ENCODE results near the gene COX5A. TPM values are rescaled to one million over a fixed set of nuclear protein-coding genes. Genes with fewer than 3 reads are reported as not detected.

COX5A gene
- 100 to 1,000 TPM; 314 to 323 TPM for total RNA-seq

DNA sequence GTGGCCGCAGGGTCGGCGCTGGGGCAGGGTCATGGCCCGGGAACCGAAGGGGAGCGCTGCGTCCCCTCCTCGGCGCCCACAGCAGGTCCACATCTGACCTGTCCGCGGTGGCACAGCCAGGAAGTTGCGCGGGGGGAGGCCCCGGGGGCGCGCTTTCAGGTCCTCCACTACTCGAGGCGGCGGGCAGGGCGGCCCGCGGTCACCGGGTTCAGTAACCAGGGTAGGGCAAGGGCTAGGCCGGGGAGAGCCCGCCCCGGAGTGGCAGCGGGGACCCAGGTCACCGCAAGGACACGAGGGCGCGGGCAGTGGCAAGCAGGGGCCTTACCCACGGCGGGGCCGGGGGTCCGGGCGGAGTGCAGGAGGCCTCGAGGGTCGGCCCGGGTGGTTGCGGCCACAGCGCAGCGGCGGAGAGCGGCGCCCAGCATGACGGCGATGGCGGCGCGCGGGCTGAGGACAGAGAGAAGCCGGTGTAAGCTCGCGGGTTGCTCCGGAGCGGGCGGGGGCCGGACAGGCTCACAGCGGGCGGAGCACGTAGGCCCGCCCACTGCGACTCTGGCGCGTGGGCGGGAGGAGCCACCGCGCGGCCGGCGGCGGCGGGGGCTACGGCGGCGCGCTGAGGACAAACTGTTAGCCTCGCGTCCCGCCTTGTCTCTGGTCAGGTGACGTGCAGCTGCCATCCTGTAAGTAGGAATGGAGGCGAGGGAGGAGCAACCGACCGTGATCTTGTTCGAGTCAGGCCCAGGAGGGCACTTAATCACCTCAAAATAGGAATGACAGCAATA is at the start of gene COX5A:
TSS of gene COX5A (minus strand) at position 484 of the 782 bp plus-strand sequence. CDS start at position 425, 59 bp downstream.
- Mint-ChIP-seq H3K9me3 (no peaks in the 10 kb centered on the region), H3K36me3 (peaks cover 13 to 17% of the 10 kb centered on the region in 2 donors), H3K27ac (peak within 1 kb of the TSS; percentile 90 to 94)
- peak; percentile 92 to 96 for DNase-seq (ENCODE audit: low spot score in 2 of 2)
- ATAC-seq, result peak; percentile 92 to 97

DNA sequence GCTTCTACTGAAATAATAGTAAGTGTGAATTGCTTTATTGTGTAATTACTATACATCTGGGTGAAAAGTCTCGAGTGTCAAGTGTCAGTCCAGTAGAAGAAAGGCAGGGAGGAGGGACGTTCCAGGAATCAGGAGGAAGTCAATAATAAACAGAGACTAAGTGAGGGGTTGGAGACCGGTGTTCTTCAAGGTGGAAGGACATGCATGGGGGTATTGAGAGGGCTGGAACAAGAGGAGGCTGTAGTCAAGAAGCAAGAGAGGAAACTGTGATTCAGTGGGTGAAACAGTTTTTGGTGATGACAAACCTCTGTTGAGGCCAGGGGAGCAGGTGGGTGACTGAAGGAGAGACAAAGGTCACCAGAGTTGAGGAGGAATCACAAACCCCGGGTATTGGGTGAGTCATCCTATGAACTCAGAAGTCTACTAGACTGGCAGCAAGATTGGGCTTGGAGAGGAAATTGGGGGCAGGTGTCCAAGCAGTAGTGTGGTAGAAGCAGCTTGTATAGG is 45.9 kb upstream of the COX5A start:
- H3K27ac Mint-ChIP-seq, result peak overlapping the region; percentile 65 to 70

DNA sequence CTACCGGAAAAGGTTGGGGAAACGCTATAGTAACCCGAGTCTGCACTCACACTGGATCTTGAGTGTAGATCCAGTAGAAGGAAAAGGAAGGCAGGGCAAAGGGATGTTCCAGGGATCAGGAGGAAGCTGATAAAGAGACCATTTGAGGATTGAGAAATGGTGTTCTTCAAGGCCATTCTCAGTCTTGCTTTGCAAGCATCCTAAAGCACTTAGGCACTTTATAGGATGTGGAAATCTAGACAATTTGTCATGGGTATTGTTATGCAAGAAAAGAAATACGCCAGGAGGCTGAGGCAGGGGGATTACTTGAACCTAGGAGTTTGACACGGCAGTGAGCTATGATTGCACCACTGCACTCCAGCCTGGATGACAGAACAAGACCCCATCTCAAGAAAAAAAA is 44.3 kb upstream of the COX5A start:
- Mint-ChIP-seq H3K27ac (no peak overlapping the region), H3K9me3 (no peaks in the 10 kb centered on the region), H3K36me3 (no peaks in the 10 kb centered on the region)
- ATAC-seq, result no peak
- DNase-seq (ENCODE audit: low spot score in 2 of 2), result no peak

More for the DNA sequence above, 45.9 kb upstream of the COX5A start:
- H3K36me3 Mint-ChIP-seq, result no peaks in the 10 kb centered on the region
- DNase-seq (ENCODE audit: low spot score in 2 of 2) (peak; percentile 70 to 72), ATAC-seq (peak; percentile 98 to 99)
- H3K9me3 Mint-ChIP-seq, result no peaks in the 10 kb centered on the region

DNA sequence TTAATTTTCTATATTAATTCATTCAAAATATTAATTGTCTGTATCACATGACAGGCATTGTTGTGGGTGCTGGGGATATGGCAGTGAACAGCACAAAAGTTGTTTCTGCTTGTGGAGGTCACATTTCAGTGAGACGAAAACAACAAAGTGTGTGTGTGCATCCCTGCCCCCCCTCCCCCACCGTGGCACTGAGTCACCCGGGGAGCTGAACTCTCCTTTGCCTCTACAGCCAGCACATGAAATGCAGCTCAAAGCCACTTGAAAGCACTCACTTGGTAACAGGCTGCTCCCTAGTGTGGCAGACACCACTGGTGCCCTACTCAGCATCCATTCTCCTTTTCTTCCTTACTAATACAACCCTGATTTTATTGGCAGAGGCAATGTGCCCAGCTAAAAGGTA is 40.6 kb upstream of the COX5A start:
- peak in 1 of 2 donors; percentile 54 for DNase-seq (ENCODE audit: low spot score in 2 of 2)
- peak; percentile 81 to 88 for ATAC-seq
- no peaks in the 10 kb centered on the region for H3K9me3 Mint-ChIP-seq
- H3K36me3 Mint-ChIP-seq, result no peaks in the 10 kb centered on the region
- no peak overlapping the region for H3K27ac Mint-ChIP-seq

DNA sequence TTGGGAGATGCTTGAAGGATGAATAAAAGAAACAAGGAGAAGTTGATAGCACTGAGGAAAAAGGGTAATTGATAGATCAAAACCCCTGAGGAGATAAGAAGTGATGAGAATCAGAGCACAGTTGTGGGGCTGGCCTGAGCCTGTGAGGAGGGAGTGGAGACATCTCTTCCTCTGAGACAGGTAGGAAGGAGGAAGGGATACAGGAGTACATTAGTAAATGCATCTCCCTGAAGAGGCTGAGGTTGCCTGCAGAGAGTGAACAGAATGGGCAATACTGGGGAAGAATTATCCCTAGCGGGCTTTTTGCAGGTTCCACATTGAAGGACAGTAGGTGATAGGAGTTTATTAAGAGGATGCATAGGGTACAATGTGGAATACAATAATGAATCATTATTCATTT is 40.2 kb upstream of the COX5A start:
- ATAC-seq (peak in 1 of 2 donors; percentile 47), DNase-seq (ENCODE audit: low spot score in 2 of 2) (no peak)
- H3K36me3 Mint-ChIP-seq, result no peaks in the 10 kb centered on the region
- peak overlapping the region in 1 of 2 donors; percentile 8 for H3K27ac Mint-ChIP-seq
- H3K9me3 Mint-ChIP-seq, result no peaks in the 10 kb centered on the region

DNA sequence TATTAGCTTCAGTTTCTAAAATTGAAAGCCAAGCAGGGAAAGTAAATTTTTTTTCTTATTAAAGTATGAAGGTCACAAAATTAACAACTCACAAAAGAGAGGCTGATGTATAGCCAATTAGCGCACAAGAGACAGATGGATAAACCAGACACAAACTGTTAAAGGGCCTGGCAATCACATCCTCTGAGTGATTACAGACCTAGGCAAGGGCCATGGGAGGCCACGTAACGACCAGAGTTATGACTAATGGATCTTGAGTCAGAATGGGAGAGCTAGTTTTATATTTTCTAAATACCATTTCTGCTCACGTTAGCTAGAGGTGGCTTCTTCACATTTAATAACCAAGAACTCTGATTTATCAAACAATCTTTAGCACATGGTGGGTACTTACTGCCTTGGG is 39.7 kb upstream of the COX5A start:
- DNase-seq (ENCODE audit: low spot score in 2 of 2) (peak in 1 of 2 donors; percentile 51), ATAC-seq (peak; percentile 94 to 95)
- Mint-ChIP-seq H3K27ac (peak overlapping the region in 1 of 2 donors; percentile 8), H3K36me3 (no peaks in the 10 kb centered on the region), H3K9me3 (no peaks in the 10 kb centered on the region)

DNA sequence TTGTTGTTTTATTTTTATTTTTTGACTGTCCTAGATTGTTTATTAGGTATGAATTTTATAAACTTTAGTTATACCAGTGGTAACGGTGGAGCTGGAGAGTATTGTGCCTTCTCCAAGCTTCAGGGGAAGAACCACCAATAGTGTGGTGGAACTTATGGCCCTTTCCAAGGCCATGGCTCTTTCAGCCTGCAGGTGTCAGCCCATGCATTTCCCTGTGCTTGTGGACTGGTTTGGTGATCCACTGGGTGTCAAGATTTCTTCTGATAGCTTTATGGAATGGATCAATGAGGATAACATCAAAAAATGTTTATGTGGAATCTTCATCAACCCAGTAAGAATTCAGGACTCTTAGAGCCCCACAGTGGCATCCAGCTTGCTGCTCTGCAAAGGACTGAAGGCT is 38.3 kb upstream of the COX5A start:
- ATAC-seq, result no peak
- Mint-ChIP-seq H3K36me3 (no peaks in the 10 kb centered on the region), H3K9me3 (no peaks in the 10 kb centered on the region), H3K27ac (no peak overlapping the region)
- no peak for DNase-seq (ENCODE audit: low spot score in 2 of 2)

DNA sequence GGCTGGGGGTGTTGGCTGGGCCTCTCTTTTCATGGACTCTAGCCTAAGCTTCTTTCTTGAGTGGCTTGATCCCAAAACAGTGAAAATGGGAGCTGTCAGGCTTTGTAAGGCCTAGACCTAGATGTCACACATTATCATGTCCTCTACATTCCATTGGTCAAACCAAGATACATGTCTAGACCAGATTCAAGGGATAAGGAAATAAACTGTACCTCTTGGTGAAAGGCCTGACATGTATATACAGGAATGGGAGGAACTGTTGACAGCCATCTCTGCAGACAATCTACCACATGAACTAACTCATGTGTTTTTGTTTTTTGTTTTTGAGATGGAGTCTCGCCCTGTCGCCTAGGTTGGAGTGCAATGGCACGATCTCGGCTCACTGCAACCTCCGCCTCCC is 29.8 kb upstream of the COX5A start:
- ATAC-seq (no peak), DNase-seq (ENCODE audit: low spot score in 2 of 2) (no peak)
- Mint-ChIP-seq H3K36me3 (no peaks in the 10 kb centered on the region), H3K9me3 (no peaks in the 10 kb centered on the region), H3K27ac (no peak overlapping the region)

DNA sequence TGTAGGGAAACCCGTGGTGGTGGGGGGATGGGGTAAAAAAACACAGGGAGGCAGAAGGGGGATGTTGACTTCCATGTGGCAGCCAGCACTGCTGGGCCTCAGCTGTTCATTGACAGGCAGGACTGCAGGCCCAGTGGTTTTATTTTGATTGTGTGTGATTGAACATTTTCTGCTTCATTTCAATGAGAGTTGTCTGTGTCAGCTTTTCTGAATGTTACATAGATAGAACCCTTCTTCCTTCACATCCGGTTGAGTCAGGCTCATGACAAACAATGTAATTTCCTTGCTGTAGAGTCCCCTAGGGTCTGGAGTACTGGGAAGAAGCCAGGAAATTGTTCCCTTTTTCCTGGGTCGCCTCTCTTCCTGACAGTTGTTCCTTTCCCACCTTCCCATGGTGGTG is 26.9 kb upstream of the COX5A start:
- H3K9me3 Mint-ChIP-seq, result no peaks in the 10 kb centered on the region
- no peak for ATAC-seq
- no peak for DNase-seq (ENCODE audit: low spot score in 2 of 2)
- peak overlapping the region in 1 of 2 donors; percentile 50 for H3K27ac Mint-ChIP-seq
- H3K36me3 Mint-ChIP-seq, result no peaks in the 10 kb centered on the region

DNA sequence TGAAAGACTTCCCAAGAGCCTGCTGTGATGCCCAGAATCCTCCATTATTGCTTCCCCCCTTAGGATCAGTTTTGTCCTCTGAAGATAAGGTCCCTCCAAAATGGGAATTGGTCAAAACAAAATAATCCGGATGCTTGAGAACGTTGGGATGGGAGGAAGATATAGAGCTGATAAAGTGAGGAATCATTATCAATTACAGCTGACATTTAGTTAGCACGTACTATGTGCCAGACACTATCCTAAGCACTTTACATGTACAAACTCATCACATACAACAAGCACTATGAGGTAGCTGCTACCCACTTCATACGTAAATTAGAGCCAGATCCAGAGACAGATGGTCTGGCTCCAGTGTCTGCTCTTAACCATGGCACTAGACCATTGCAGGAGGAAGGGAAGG is 25.3 kb upstream of the COX5A start:
- DNase-seq (ENCODE audit: low spot score in 2 of 2) (no peak), ATAC-seq (no peak)
- Mint-ChIP-seq H3K9me3 (no peaks in the 10 kb centered on the region), H3K27ac (no peak overlapping the region), H3K36me3 (no peaks in the 10 kb centered on the region)

DNA sequence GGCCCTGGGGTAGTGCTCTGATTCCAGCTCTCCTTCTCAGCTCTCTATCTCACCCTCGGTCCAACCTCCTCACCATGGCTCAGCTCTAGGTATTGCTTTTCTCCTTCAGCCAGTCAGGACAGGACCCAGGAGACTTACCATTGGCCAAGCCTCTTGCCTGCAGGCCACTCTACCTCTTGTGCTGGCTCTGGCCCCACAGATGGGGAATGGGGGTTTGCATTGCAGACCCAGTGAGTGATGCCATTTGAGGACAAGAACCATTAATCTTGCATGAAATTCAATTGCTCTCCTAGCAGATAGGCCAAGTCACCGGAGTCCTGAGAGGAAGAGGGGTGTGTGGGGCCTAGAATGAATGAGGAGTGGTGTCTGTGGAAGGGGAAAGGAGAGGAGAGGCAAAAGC is 24.8 kb upstream of the COX5A start:
- no peaks in the 10 kb centered on the region for H3K36me3 Mint-ChIP-seq

DNA sequence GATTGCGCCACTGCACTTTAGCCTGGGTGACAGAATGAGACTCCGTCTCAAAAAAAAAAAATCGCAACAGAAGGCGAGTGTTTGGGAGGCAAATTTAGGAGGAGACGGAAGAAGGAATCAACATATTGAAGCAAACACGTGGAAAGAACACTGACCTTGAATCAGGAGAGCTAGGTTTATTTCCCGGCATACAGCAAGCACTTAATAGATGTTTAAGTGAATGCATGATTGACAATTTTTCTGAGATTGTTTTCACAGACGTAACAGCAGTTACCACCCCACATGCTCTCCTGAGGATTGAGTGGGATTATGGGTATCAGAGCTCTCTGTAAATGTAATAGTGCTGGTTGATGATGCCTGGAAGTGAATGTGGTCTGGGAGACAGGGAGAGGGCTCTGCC is 24.3 kb upstream of the COX5A start:
- Mint-ChIP-seq H3K27ac (no peak overlapping the region), H3K36me3 (no peaks in the 10 kb centered on the region), H3K9me3 (no peaks in the 10 kb centered on the region)
- no peak for DNase-seq (ENCODE audit: low spot score in 2 of 2)
- no peak for ATAC-seq

More for the DNA sequence above, 24.8 kb upstream of the COX5A start:
- Mint-ChIP-seq H3K9me3 (no peaks in the 10 kb centered on the region), H3K27ac (no peak overlapping the region)
- ATAC-seq (no peak), DNase-seq (ENCODE audit: low spot score in 2 of 2) (no peak)

DNA sequence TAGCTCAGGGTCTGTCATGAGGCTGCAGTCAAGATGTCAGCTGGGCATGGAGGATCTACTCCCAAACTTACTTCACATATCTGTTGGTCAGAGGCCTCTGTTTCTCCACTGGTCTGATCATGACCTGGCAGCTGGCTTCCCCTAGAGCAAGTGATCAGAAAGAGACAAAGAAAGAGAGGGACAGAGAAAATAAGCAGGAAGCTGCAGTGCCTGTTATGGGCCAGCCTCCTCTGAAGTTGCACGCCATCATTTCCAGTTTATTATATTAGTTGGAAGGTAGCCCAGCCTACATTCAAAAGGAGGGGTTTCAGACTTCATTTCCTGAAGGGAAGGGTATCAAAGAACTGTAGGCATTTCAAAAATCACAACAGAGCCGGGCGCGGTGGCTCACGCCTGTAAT is 23.7 kb upstream of the COX5A start:
- H3K36me3 Mint-ChIP-seq, result no peaks in the 10 kb centered on the region
- H3K27ac Mint-ChIP-seq, result peak overlapping the region in 1 of 2 donors; percentile 16
- ATAC-seq (no peak), DNase-seq (ENCODE audit: low spot score in 2 of 2) (no peak)
- H3K9me3 Mint-ChIP-seq, result no peaks in the 10 kb centered on the region

DNA sequence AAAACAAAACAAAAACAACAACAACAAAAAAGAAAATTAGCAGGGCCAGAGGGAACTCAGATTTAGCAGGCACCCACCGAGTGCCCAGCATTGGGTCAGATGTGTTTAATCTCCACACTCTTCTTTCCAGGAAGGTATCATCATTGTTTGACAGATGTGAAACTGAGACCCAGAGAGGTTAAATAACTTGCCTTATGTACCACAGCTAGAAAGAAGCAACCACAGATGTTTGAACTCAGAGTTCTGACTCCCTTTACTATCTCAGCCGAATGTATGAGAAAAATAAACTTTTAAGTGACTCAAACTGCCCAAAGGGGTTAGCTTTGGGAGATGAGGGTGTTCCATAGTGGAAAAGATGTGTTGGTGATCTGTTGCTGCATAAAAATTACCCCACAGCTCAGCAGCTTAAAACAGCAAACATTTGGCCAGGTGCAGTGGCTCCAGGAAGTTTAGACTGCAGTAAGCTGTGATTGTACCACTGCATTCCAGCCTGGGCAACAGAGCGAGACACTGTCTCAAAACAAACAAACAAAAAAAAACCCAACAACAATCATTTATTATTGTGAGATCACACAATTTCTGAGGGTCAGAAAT is 23.2 kb upstream of the COX5A start:
- Mint-ChIP-seq H3K36me3 (no peaks in the 10 kb centered on the region), H3K9me3 (no peaks in the 10 kb centered on the region), H3K27ac (peak overlapping the region; percentile 16 to 57)
- peak; percentile 60 to 75 for ATAC-seq
- no peak for DNase-seq (ENCODE audit: low spot score in 2 of 2)

DNA sequence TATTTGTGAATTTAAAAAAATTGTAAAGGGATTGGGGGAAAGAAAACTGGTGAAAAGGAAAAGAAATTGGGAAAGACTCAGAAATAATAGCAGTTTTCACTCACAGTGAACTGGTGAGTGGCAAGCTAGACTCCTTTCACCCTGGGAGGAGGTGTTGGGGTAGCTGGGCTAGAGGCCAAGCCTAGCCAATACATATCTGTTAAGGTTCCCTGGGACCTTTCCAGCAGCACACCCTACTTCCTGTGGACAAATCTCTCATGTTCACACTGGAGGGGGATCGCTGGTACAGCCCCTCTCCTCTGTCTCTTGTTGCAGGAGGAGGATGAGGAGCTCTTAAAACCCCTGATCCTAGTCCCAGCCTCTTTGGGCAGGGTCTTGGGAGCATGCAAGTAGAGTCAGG is 22.4 kb upstream of the COX5A start:
- DNase-seq (ENCODE audit: low spot score in 2 of 2) (no peak), ATAC-seq (no peak)
- Mint-ChIP-seq H3K36me3 (no peaks in the 10 kb centered on the region), H3K27ac (peak overlapping the region; percentile 16 to 57), H3K9me3 (no peaks in the 10 kb centered on the region)

DNA sequence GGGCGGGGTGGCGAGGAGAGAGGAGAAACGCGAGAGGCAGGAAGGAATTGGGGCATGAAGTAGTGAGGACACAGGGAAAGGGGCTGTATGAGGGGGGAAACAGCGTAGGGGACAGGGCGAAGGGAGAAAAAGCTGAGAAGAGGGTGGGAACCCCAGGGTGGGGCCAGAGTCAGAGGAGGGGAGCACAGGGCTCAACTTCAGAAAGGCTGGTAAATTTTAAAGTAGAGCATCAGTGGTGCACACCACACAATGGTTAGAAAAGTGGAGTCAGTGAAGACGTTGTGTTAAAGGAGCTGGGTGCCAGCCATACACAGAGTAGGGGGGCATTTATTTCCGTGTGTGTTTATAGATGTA is 21.7 kb upstream of the COX5A start:
- H3K36me3 Mint-ChIP-seq, result no peaks in the 10 kb centered on the region
- DNase-seq (ENCODE audit: low spot score in 2 of 2), result no peak
- no peak overlapping the region for H3K27ac Mint-ChIP-seq
- no peaks in the 10 kb centered on the region for H3K9me3 Mint-ChIP-seq
- ATAC-seq, result no peak

DNA sequence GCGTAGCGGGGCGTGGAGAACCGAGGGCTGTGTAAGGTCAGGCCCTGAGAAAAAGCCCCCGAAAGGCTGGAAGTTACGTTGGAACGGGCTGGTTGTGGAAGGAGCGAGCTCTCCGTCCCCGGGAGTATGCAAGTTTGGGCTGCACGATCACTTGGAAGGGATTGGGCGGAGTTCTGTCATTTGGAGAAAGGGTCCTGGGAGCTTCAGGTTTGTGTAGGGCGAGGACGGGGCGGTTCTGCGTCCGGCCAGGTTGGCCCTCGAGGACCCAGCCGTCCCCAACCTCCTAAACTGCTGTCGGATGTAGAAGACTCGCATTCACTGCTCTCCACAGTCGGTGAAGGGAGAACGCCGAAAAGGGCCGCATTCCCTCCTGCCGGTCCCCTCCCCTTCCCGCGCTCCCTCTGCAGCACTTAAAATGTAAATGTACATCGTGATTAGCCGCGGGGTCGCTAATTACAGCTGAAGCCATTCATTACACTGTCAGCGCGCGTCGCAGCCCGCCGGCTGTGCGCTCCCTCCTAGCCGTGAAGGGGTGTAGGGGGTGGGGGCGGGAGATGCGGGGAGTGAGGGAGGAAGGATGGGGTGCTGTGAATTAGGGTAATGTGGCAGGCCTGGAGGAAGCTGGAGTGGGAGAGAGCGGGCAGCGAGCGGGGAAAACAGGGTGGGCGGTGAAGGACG is 21.2 kb upstream of the COX5A start:
- no peak for ATAC-seq
- no peak for DNase-seq (ENCODE audit: low spot score in 2 of 2)
- no peaks in the 10 kb centered on the region for H3K36me3 Mint-ChIP-seq
- no peaks in the 10 kb centered on the region for H3K9me3 Mint-ChIP-seq
- H3K27ac Mint-ChIP-seq, result no peak overlapping the region

All from activated naive CD4-positive, alpha-beta T cell treated with anti-CD3 and anti-CD28 coated beads, Interleukin-2, amount 50 U/mL, for 72 hours (primary cell).